Activated CD4-positive, CD25-positive, alpha-beta regulatory T cell treated with anti-CD3 and anti-CD28 coated beads, Interleukin-2, amount 50 U/mL, for 72 hours (primary cell): ENCODE measurements around the gene NBAS.
"Not testable (repeated sequence)": the region's sequence is repeated elsewhere in the genome, so short reads cannot be mapped to it uniquely, and the experiment has no call there.

Experiments used
- DNase-seq: peaks from one replicate; pipeline ENCODE4 v3.0.0; 2021

Gene NBAS

GRCh38 chr2:15298770-15299169, 262.4 kb downstream of the NBAS start:
- DNase-seq = no peak

GRCh38 chr2:15293262-15293937, 267.7 kb downstream of the NBAS start:
- no peak for DNase-seq

- no peak for DNase-seq
Observed at GRCh38 chr2:15287447-15288184, 273.5 kb downstream of the NBAS start.

- DNase-seq = no peak
Observed at GRCh38 chr2:15284614-15285013, 276.5 kb downstream of the NBAS start.

GRCh38 chr2:15281681-15282080, 279.5 kb downstream of the NBAS start:
- DNase-seq = no peak

GRCh38 chr2:15279201-15279876, 281.8 kb downstream of the NBAS start:
- DNase-seq = no peak

GRCh38 chr2:15278296-15278695, 282.8 kb downstream of the NBAS start:
- no peak for DNase-seq

- DNase-seq = no peak
Observed at GRCh38 chr2:15275346-15275745, 285.8 kb downstream of the NBAS start.

GRCh38 chr2:15273452-15273851, 287.7 kb downstream of the NBAS start:
- DNase-seq = no peak

- no peak for DNase-seq
Observed at GRCh38 chr2:15272942-15273341, 288.2 kb downstream of the NBAS start.

GRCh38 chr2:15271941-15272542, 289.1 kb downstream of the NBAS start:
- no peak for DNase-seq

GRCh38 chr2:15271276-15271675, 289.9 kb downstream of the NBAS start:
- no peak for DNase-seq

- no peak for DNase-seq
Observed at GRCh38 chr2:15269043-15269442, 292.1 kb downstream of the NBAS start.

- no peak for DNase-seq
Observed at GRCh38 chr2:15265889-15266288, 295.2 kb downstream of the NBAS start.

- no peak for DNase-seq
Observed at GRCh38 chr2:15263976-15264685, 297.0 kb downstream of the NBAS start.

GRCh38 chr2:15262792-15263191, 298.3 kb downstream of the NBAS start:
- DNase-seq = no peak

- DNase-seq = no peak
Observed at GRCh38 chr2:15260835-15261234, 300.3 kb downstream of the NBAS start.

GRCh38 chr2:15260196-15260595, 300.9 kb downstream of the NBAS start:
- DNase-seq = no peak

GRCh38 chr2:15259356-15259756, 301.8 kb downstream of the NBAS start:
- no peak for DNase-seq

- DNase-seq = not testable (repeated sequence)
Observed at GRCh38 chr2:15258385-15258784, 302.7 kb downstream of the NBAS start.

- DNase-seq = no peak
Observed at GRCh38 chr2:15253835-15254286, 307.3 kb downstream of the NBAS start.

- DNase-seq = no peak
Observed at GRCh38 chr2:15253247-15253646, 307.9 kb downstream of the NBAS start.

GRCh38 chr2:15251753-15252152, 309.4 kb downstream of the NBAS start:
- DNase-seq = no peak
